ENCODE measurements around the gene FBRSL1. TPM values are rescaled to one million over a fixed set of nuclear protein-coding genes. Genes with fewer than 3 reads are reported as not detected.

Gene FBRSL1
- total and polyA plus RNA-seq, 10 donors: 14.3 to 161 (median 49.8) TPM

DNA sequence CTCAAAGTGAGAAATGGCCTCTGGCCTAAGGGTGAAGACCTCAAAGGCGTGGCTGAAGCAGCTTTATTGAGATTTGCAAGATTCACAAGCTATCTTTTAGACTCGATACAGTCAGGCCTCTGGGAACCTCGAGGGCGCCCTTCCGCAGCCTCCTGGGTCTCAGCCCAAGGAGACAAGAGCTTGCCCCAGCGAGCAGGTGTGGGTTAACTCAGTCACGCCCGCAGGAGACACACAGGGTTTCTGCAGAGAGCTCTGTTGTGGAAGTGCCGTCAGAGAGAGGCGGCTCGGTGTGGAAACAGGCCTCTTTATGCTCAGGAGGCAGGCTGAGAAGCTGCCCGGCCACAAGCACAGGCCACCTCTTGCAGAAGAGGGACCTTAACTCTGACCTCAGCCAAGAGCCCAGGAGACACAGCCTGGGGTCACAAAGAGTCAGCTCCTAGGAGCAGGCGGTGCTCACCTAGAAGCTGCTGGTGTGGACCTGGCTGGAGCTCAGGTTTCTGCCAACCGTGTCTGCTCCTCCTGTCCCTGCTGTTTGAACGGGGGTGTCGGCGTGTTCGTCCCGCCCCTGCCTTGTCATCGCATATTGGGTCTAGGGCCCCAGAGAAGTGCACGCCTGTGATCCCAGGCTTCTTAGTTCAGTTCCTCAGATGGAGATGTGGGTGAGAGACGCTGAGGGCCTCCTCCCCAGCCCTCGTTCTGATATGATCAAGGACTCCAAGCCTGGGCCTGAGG is 42.1 kb upstream of the FBRSL1 start:
- Histone ChIP-seq H3K4me3 (no peak overlapping the region), H3K36me3 (no peaks in the 10 kb centered on the region), H3K27ac (peak overlapping the region in 2 of 8 donors; percentile 63 to 78), H3K27me3 (replicated peaks in 1 of 7) (peaks cover 0 to 23% (median 8%) of the 10 kb centered on the region in 7 donors), H3K4me1 (peaks cover 14 to 85% (median 46%) of the 10 kb centered on the region in 6 donors), H3K9me3 (no peaks in the 10 kb centered on the region)
- TF ChIP-seq, protein P1, sequence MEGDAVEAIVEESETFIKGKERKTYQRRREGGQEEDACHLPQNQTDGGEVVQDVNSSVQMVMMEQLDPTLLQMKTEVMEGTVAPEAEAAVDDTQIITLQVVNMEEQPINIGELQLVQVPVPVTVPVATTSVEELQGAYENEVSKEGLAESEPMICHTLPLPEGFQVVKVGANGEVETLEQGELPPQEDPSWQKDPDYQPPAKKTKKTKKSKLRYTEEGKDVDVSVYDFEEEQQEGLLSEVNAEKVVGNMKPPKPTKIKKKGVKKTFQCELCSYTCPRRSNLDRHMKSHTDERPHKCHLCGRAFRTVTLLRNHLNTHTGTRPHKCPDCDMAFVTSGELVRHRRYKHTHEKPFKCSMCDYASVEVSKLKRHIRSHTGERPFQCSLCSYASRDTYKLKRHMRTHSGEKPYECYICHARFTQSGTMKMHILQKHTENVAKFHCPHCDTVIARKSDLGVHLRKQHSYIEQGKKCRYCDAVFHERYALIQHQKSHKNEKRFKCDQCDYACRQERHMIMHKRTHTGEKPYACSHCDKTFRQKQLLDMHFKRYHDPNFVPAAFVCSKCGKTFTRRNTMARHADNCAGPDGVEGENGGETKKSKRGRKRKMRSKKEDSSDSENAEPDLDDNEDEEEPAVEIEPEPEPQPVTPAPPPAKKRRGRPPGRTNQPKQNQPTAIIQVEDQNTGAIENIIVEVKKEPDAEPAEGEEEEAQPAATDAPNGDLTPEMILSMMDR (IDR thresholded peaks at IDR 0.05 in 8 of 11, conservative IDR thresholded peaks at IDR 0.05 in 3 of 11): no peak
- TF ChIP-seq POLR2A (IDR thresholded peaks at IDR 0.05): no peak
- TF ChIP-seq POLR2AphosphoS5 (IDR thresholded peaks at IDR 0.05): no peak
- intact Hi-C loops (cut with DNase I; ENCODE audit: low total_unique reads): no loop called here
- WGBS, 5 donors: 74 to 86% (median 83%) methylated on average over 16 to 23 of the region's 23 CpGs
- DNase-seq: no peak

GRCh38 chr12:132448463-132448820 is 41.5 kb upstream of the FBRSL1 start:
- TF ChIP-seq POLR2AphosphoS5 (IDR thresholded peaks at IDR 0.05) (no peak), POLR2A (IDR thresholded peaks at IDR 0.05) (no peak)
- TF ChIP-seq, protein P1 (IDR thresholded peaks at IDR 0.05 in 8 of 11, conservative IDR thresholded peaks at IDR 0.05 in 3 of 11): no peak
- no peak overlapping the region for H3K4me3 ChIP-seq
- 90 to 94% (median 91%) methylated on average over 10 of the region's 10 CpGs for WGBS, 5 donors
- no peaks in the 10 kb centered on the region for H3K9me3 ChIP-seq
- no peaks in the 10 kb centered on the region for H3K36me3 ChIP-seq
- intact Hi-C loops (cut with DNase I; ENCODE audit: low total_unique reads): no loop called here
- H3K27me3 ChIP-seq (replicated peaks in 1 of 7): peaks cover 0 to 28% (median 8%) of the 10 kb centered on the region in 7 donors
- peak overlapping the region in 2 of 8 donors; percentile 63 to 78 for H3K27ac ChIP-seq
- peaks cover 14 to 81% (median 45%) of the 10 kb centered on the region in 6 donors for H3K4me1 ChIP-seq
- DNase-seq: no peak

DNA sequence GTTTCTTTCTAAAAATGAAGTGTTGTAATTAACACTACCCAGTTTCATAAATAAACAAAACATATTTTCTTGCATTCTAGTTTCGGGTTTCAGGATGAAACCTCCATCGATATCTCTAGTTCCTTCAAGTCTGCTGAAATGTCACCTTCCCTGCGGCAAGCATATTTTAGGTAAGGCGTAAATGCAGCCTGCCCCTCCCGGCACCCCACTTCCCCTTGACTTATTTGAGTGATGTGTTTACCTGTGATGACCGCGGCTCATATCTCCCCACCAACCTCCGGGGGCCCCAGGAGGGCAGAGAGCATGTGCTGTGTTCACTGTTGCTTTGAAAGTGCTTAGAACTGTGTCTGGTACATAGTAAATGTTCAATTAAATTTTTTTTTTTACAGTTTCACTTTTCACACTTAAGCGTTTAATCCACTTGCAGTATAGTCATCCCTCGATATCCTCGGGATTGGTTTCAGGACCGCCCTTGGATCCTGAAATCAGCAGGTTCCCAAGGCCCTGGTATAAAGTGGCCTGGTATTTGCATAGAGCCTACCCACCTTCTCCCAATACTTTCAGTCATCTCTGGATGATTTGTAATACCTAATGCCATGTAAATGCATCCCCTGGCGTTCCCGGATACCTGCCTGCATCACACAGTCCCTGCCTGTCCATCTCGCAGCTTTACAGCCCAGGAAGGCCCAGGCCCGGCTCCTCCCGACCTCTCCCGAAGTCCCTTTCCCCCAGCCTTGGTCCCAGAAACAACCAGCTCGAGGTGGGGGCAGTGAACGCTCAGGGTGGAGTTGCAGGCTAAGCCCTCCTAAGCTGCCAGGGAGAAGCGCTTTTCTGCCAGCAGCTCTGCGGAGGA is 40.2 kb upstream of the FBRSL1 start:
- H3K4me3 ChIP-seq: no peak overlapping the region
- no peaks in the 10 kb centered on the region for H3K36me3 ChIP-seq
- DNase-seq: peak; percentile 86
- no peaks in the 10 kb centered on the region for H3K9me3 ChIP-seq
- no peak for TF ChIP-seq POLR2A (IDR thresholded peaks at IDR 0.05)
- TF ChIP-seq, protein P1 (IDR thresholded peaks at IDR 0.05 in 8 of 11, conservative IDR thresholded peaks at IDR 0.05 in 3 of 11): no peak
- TF ChIP-seq POLR2AphosphoS5 (IDR thresholded peaks at IDR 0.05): peak in 1 of 3 donors; percentile 57
- WGBS, 5 donors: 67 to 74% (median 69%) methylated on average over 22 of the region's 22 CpGs
- H3K4me1 ChIP-seq: peaks cover 7 to 67% (median 34%) of the 10 kb centered on the region in 6 donors
- H3K27ac ChIP-seq: peak overlapping the region in 5 of 8 donors; percentile 44 to 78 (median 51)
- intact Hi-C loops (cut with DNase I; ENCODE audit: low total_unique reads): no loop called here
- peaks cover 0 to 39% (median 8%) of the 10 kb centered on the region in 7 donors for H3K27me3 ChIP-seq (replicated peaks in 1 of 7)
